ENCODE measurements around the gene COL2A1. TPM values are rescaled to one million over a fixed set of nuclear protein-coding genes. Genes with fewer than 3 reads are reported as not detected.

The COL2A1 gene
- total RNA-seq, 1 experiment from 2014 or later = 201 TPM

GRCh38 chr12:48021485-48022179, 17.4 kb upstream of the COL2A1 start:
- H3K9me3 ChIP-seq = no peaks in the 10 kb centered on the region
- DNase-seq = peak; percentile 95 to 96
- Mint-ChIP-seq H3K27me3 (ENCODE audit: insufficient read depth, unreplicated experiment) (no peaks in the 10 kb centered on the region), H3K27ac (ENCODE audit: unreplicated experiment) (peak overlapping the region; percentile 88), H3K36me3 (ENCODE audit: insufficient read depth, unreplicated experiment) (peaks cover 11% of the 10 kb centered on the region), H3K4me3 (ENCODE audit: unreplicated experiment) (peak overlapping the region; percentile 64), H3K9me3 (ENCODE audit: unreplicated experiment) (no peaks in the 10 kb centered on the region), H3K4me1 (ENCODE audit: low read depth, unreplicated experiment) (peaks cover 70% of the 10 kb centered on the region)
- peak in 1 of 2 experiments; percentile 15 for TF ChIP-seq CTCF (IDR thresholded peaks at IDR 0.05; ENCODE audit: insufficient read depth in 1 of 2, low read depth in 1 of 2, low read length in 1 of 2, severe bottlenecking in 1 of 2, unreplicated experiment in 1 of 2)
- H3K4me3 ChIP-seq (ENCODE audit: low read depth, low read length) = no peak overlapping the region; the same call in 1 of the 2 replicates
- no peaks in the 10 kb centered on the region for H3K36me3 ChIP-seq (ENCODE audit: control insufficient read depth, insufficient read depth, low read length)
- CTCF ChIA-PET = interaction anchor here (0.6 to 2.4 kb wide), 8 partner anchors 18 to 199 kb away, joined by 3 to 12 read pairs (median 6); partner anchors contain the start of genes TMEM106C and VDR
- POLR2A ChIA-PET = interaction anchor here (0.5 to 2.3 kb wide), 10 partner anchors 9 to 1345 kb away, joined by 3 to 33 read pairs (median 6); partner anchors contain the start of gene PFKM
- BruUV-seq (replicated peaks) = TSS peak; percentile 74
- peaks cover 78% of the 10 kb centered on the region for H3K4me1 ChIP-seq
- intact Hi-C loops (cut with micrococcal nuclease; ENCODE audit: unreplicated experiment) = loop anchor here (2.0 kb wide), 1 partner anchor 59 kb away; the partner anchor contains the start of gene TMEM106C
- H3K27me3 ChIP-seq (replicated peaks; ENCODE audit: control insufficient read depth, insufficient read depth, low read length) = no peaks in the 10 kb centered on the region

GRCh38 chr12:48019639-48020265, 15.5 kb upstream of the COL2A1 start:
- H3K36me3 Mint-ChIP-seq (ENCODE audit: insufficient read depth, unreplicated experiment) = peaks cover 11% of the 10 kb centered on the region
- no peaks in the 10 kb centered on the region for H3K9me3 Mint-ChIP-seq (ENCODE audit: unreplicated experiment)
- intact Hi-C loops (cut with micrococcal nuclease; ENCODE audit: unreplicated experiment) = no loop called here
- H3K4me1 Mint-ChIP-seq (ENCODE audit: low read depth, unreplicated experiment) = peaks cover 57% of the 10 kb centered on the region
- H3K27me3 Mint-ChIP-seq (ENCODE audit: insufficient read depth, unreplicated experiment) = no peaks in the 10 kb centered on the region
- peaks cover 61% of the 10 kb centered on the region for H3K4me1 ChIP-seq
- CTCF ChIA-PET = no interaction called here
- DNase-seq = no peak
- H3K9me3 ChIP-seq = no peaks in the 10 kb centered on the region
- POLR2A ChIA-PET = no interaction called here
- no peak overlapping the region for H3K4me3 Mint-ChIP-seq (ENCODE audit: unreplicated experiment)
- TF ChIP-seq CTCF (IDR thresholded peaks at IDR 0.05; ENCODE audit: insufficient read depth in 1 of 2, low read depth in 1 of 2, low read length in 1 of 2, severe bottlenecking in 1 of 2, unreplicated experiment in 1 of 2) = no peak
- no TSS peak for BruUV-seq (replicated peaks)
- no peaks in the 10 kb centered on the region for H3K36me3 ChIP-seq (ENCODE audit: control insufficient read depth, insufficient read depth, low read length)
- H3K27ac Mint-ChIP-seq (ENCODE audit: unreplicated experiment) = no peak overlapping the region
- H3K4me3 ChIP-seq (ENCODE audit: low read depth, low read length) = no peak overlapping the region
- H3K27me3 ChIP-seq (replicated peaks; ENCODE audit: control insufficient read depth, insufficient read depth, low read length) = no peaks in the 10 kb centered on the region

GRCh38 chr12:48018618-48018995, 14.3 kb upstream of the COL2A1 start:
- H3K4me3 ChIP-seq (ENCODE audit: low read depth, low read length) = no peak overlapping the region
- POLR2A ChIA-PET = no interaction called here
- H3K9me3 Mint-ChIP-seq (ENCODE audit: unreplicated experiment) = no peaks in the 10 kb centered on the region

More at GRCh38 chr12:48018618-48018995, 14.3 kb upstream of the COL2A1 start:
- no peak for DNase-seq
- TF ChIP-seq CTCF (IDR thresholded peaks at IDR 0.05; ENCODE audit: insufficient read depth in 1 of 2, low read depth in 1 of 2, low read length in 1 of 2, severe bottlenecking in 1 of 2, unreplicated experiment in 1 of 2) = no peak
- no TSS peak for BruUV-seq (replicated peaks)
- intact Hi-C loops (cut with micrococcal nuclease; ENCODE audit: unreplicated experiment) = no loop called here
- H3K36me3 Mint-ChIP-seq (ENCODE audit: insufficient read depth, unreplicated experiment) = peaks cover 11% of the 10 kb centered on the region
- H3K4me3 Mint-ChIP-seq (ENCODE audit: unreplicated experiment) = no peak overlapping the region
- Histone ChIP-seq H3K4me1 (peaks cover 49% of the 10 kb centered on the region), H3K9me3 (no peaks in the 10 kb centered on the region), H3K36me3 (ENCODE audit: control insufficient read depth, insufficient read depth, low read length) (no peaks in the 10 kb centered on the region), H3K27me3 (replicated peaks; ENCODE audit: control insufficient read depth, insufficient read depth, low read length) (no peaks in the 10 kb centered on the region)
- CTCF ChIA-PET = no interaction called here
- peaks cover 57% of the 10 kb centered on the region for H3K4me1 Mint-ChIP-seq (ENCODE audit: low read depth, unreplicated experiment)
- H3K27ac Mint-ChIP-seq (ENCODE audit: unreplicated experiment) = no peak overlapping the region
- no peaks in the 10 kb centered on the region for H3K27me3 Mint-ChIP-seq (ENCODE audit: insufficient read depth, unreplicated experiment)
